GM23338 (cell line): ENCODE measurements around the gene ANTXR1. TPM values are rescaled to one million over a fixed set of nuclear protein-coding genes. Genes with fewer than 3 reads are reported as not detected.

Experiments used
- ATAC-seq: fragments of 200-7000 bp; cut with Tn5 transposase; 3 replicates; pipeline ENCODE4 v1.9.1; 2020
- DNase-seq: peaks from one replicate; pipeline ENCODE4 v3.0.0-alpha.2; 2015; ENCODE audit warnings: low spot score
- H2AFZ ChIP-seq: fragments of 200-600 bp; sonication (generic); 2 replicates; pipeline ENCODE4 v1.8.0; 2016; ENCODE audit warnings: antibody characterized with exemption, mild to moderate bottlenecking, moderate library complexity
- H3F3A ChIP-seq: fragments of 200-600 bp; sonication (generic); replicated peaks from 2 replicates; pipeline ENCODE4 v1.8.0; 2017; ENCODE audit warnings: antibody characterized with exemption, mixed run types, low read depth
- H3K27ac ChIP-seq: fragments of 200-600 bp; sonication (generic); 2 replicates; pipeline ENCODE4 v1.6.1; 2016; ENCODE audit warnings: low read depth
- H3K27me3 ChIP-seq: fragments of 200-600 bp; sonication (generic); 2 replicates; pipeline ENCODE4 v1.8.0; 2016; ENCODE audit warnings: mild to moderate bottlenecking, mixed run types, moderate library complexity; ENCODE audit not compliant: insufficient read depth
- H3K36me3 ChIP-seq: fragments of 200-600 bp; sonication (generic); 2 replicates; pipeline ENCODE4 v1.8.0; 2016; ENCODE audit warnings: mild to moderate bottlenecking; ENCODE audit not compliant: insufficient read depth
- H3K4me1 ChIP-seq: fragments of 200-600 bp; sonication (generic); 2 replicates; pipeline ENCODE4 v1.8.0; 2016; ENCODE audit warnings: mild to moderate bottlenecking, moderate library complexity; ENCODE audit not compliant: insufficient read depth
- H3K4me2 ChIP-seq: fragments of 200-600 bp; sonication (generic); 2 replicates; pipeline ENCODE4 v1.7.1; 2017; ENCODE audit warnings: mixed run types
- H3K4me3 ChIP-seq: fragments of 200-600 bp; sonication (generic); 2 replicates; pipeline ENCODE4 v1.6.1; 2016; ENCODE audit warnings: mixed run types
- H3K79me2 ChIP-seq: fragments of 200-600 bp; sonication (generic); replicated peaks from 2 replicates; pipeline ENCODE4 v1.8.0; 2017; ENCODE audit warnings: mild to moderate bottlenecking; ENCODE audit not compliant: insufficient read depth
- H3K9me2 ChIP-seq: fragments of 200-600 bp; sonication (generic); 2 replicates; pipeline ENCODE4 v1.8.0; 2017; ENCODE audit not compliant: insufficient read depth
- H4K20me1 ChIP-seq: fragments of 200-600 bp; sonication (generic); replicated peaks from 2 replicates; pipeline ENCODE4 v1.8.0; 2017; ENCODE audit warnings: mild to moderate bottlenecking; ENCODE audit not compliant: insufficient read depth
- H3K27ac Mint-ChIP-seq: 2 replicates; pipeline ENCODE4 v1.8.0; 2020; ENCODE audit warnings: inconsistent platforms, mild to moderate bottlenecking, moderate library complexity, mixed read lengths
- H3K27me3 Mint-ChIP-seq: 3 replicates; pipeline ENCODE4 v1.8.0; 2022; ENCODE audit warnings: low read depth, mild to moderate bottlenecking, moderate library complexity, mixed read lengths, inconsistent platforms; ENCODE audit not compliant: insufficient read depth, poor library complexity
- H3K36me3 Mint-ChIP-seq: 3 replicates; pipeline ENCODE4 v1.8.0; 2021; ENCODE audit warnings: low read depth, mild to moderate bottlenecking, inconsistent platforms, moderate library complexity, mixed read lengths
- H3K4me1 Mint-ChIP-seq: 3 replicates; pipeline ENCODE4 v1.8.0; 2020; ENCODE audit warnings: mild to moderate bottlenecking, inconsistent platforms, mixed read lengths
- H3K4me3 Mint-ChIP-seq: 3 replicates; pipeline ENCODE4 v1.8.0; 2021; ENCODE audit warnings: moderate library complexity, mild to moderate bottlenecking, inconsistent platforms, mixed read lengths
- H3K9me3 Mint-ChIP-seq: 3 replicates; pipeline ENCODE4 v1.8.0; 2020; ENCODE audit warnings: moderate library complexity, mild to moderate bottlenecking, inconsistent platforms, mixed read lengths
- CREB1 ChIP-seq: fragments of 250-450 bp; sonication (Bioruptor Pico); IDR thresholded peaks from 2 replicates; pipeline ENCODE4 v1.5.0; 2020; ENCODE audit warnings: low read depth, mild to moderate bottlenecking, moderate library complexity
- CTCF ChIP-seq, 2 experiments: fragments of 200-600 bp in 1 of 2; sonication (generic) in 1 of 2; conservative IDR thresholded peaks; 2 replicates each; pipeline versions ENCODE4 v1.5.1 to v1.6.1; 2016 to 2017; ENCODE audit warnings: antibody characterized with exemption in 2 of 2, low read depth in 2 of 2, mild to moderate bottlenecking in 2 of 2, moderate library complexity in 1 of 2
- ETS1 ChIP-seq: IDR thresholded peaks from 2 replicates; pipeline ENCODE4 v1.6.1; 2016; ENCODE audit warnings: antibody characterized with exemption
- EZH2 ChIP-seq: fragments of 200-600 bp; sonication (generic); IDR thresholded peaks from one replicate; pipeline ENCODE4 v1.8.0; 2017; ENCODE audit warnings: antibody characterized with exemption, mild to moderate bottlenecking, low read depth; ENCODE audit not compliant: unreplicated experiment
- EZH2phosphoT487 ChIP-seq: fragments of 200-600 bp; sonication (generic); IDR thresholded peaks from one replicate; pipeline ENCODE4 v1.8.1; 2018; ENCODE audit warnings: antibody characterized with exemption; ENCODE audit not compliant: unreplicated experiment
- JUNB ChIP-seq: IDR thresholded peaks from one replicate; pipeline ENCODE4 v1.6.1; 2016; ENCODE audit warnings: antibody characterized with exemption; ENCODE audit not compliant: unreplicated experiment
- NANOG ChIP-seq: IDR thresholded peaks from 2 replicates; pipeline ENCODE4 v1.6.1; 2016; ENCODE audit warnings: antibody characterized with exemption, borderline replicate concordance
- POLR2AphosphoS5 ChIP-seq: IDR thresholded peaks from 2 replicates; pipeline ENCODE4 v1.6.1; 2016; ENCODE audit warnings: antibody characterized with exemption, low read depth
- REST ChIP-seq: IDR thresholded peaks from one replicate; pipeline ENCODE4 v1.6.1; 2018; ENCODE audit warnings: antibody characterized with exemption; ENCODE audit not compliant: unreplicated experiment
- STAT1 ChIP-seq: IDR thresholded peaks from one replicate; pipeline ENCODE4 v1.6.1; 2016; ENCODE audit warnings: antibody characterized with exemption; ENCODE audit not compliant: unreplicated experiment
- ZNF114 ChIP-seq: fragments of 250-450 bp; sonication (Bioruptor Pico); IDR thresholded peaks from 2 replicates; pipeline ENCODE4 v1.5.0; 2020; ENCODE audit warnings: mild to moderate bottlenecking, moderate library complexity
- ZNF331 ChIP-seq: fragments of 250-450 bp; sonication (Bioruptor Pico); IDR thresholded peaks from 2 replicates; pipeline ENCODE4 v1.5.0; 2020; ENCODE audit warnings: low read depth, mild to moderate bottlenecking, moderate library complexity
- ZNF462 ChIP-seq: fragments of 250-450 bp; sonication (Bioruptor Pico); IDR thresholded peaks from 2 replicates; pipeline ENCODE4 v1.5.0; 2020; ENCODE audit warnings: mild to moderate bottlenecking, moderate library complexity
- polyA plus RNA-seq: library from polyadenylated mRNA; unstranded; fragments of >200 nt; fragmentation: Nextera tagmentation; extraction: Ambion mirVana; gene quantifications from 2 replicates; pipeline ENCODE4 v1.2.1, GENCODE V29; 2016
- total RNA-seq: library from RNA; depleted of rRNA; stranded (reverse); fragments of >200 nt; shearing (Covaris generic); gene quantifications from 2 replicates; pipeline ENCODE4 v1.2.3, GENCODE V29; 2014

Gene ANTXR1
- total and polyA plus RNA-seq, 2 experiments from 2014 or later: 16.1 to 23.1 TPM

- H3K9me3 Mint-ChIP-seq: no peaks in the 10 kb centered on the region
- TF ChIP-seq REST (no peak), EZH2phosphoT487 (no peak), ETS1 (no peak), ZNF114 (CRISPR knock-in tag) (no peak), POLR2AphosphoS5 (no peak), STAT1 (no peak), CREB1 (CRISPR knock-in tag) (no peak), NANOG (no peak), ZNF331 (CRISPR knock-in tag) (no peak), ZNF462 (CRISPR knock-in tag) (no peak), CTCF (conservative IDR thresholded peaks at IDR 0.05; ENCODE audit: low read depth in 2 of 2) (no peak), EZH2 (no peak), JUNB (no peak)
- DNase-seq: no peak
- H2AFZ ChIP-seq: no peak overlapping the region
- no peaks in the 10 kb centered on the region for H4K20me1 ChIP-seq
- no peak for ATAC-seq
- no peaks in the 10 kb centered on the region for H3K79me2 ChIP-seq
- no peaks in the 10 kb centered on the region for H3K4me1 Mint-ChIP-seq
- H3K4me1 ChIP-seq: no peaks in the 10 kb centered on the region
- H3K9me2 ChIP-seq: no peaks in the 10 kb centered on the region
- H3K27me3 Mint-ChIP-seq: no peaks in the 10 kb centered on the region
- H3K4me3 Mint-ChIP-seq: no peak overlapping the region
- no peak overlapping the region for H3K27ac ChIP-seq
- H3K27ac Mint-ChIP-seq: no peak overlapping the region
- H3K4me2 ChIP-seq: no peak overlapping the region
- no peaks in the 10 kb centered on the region for H3F3A ChIP-seq
- no peak overlapping the region for H3K4me3 ChIP-seq
- no peaks in the 10 kb centered on the region for H3K27me3 ChIP-seq
- H3K36me3 ChIP-seq: no peaks in the 10 kb centered on the region
- no peaks in the 10 kb centered on the region for H3K36me3 Mint-ChIP-seq
Measured at GRCh38 chr2:68977453-68977852, 35.5 kb upstream of the ANTXR1 start.
